Coronary artery (tissue), 2 donors: ENCODE data around the gene SLC38A4.

Experiments
- DNase-seq: peaks from one replicate; pipeline ENCODE4 v3.0.0-alpha.2; 2017; ENCODE audit warnings: low spot score
- H3K27ac ChIP-seq, 2 donors: fragments of 200-600 bp; sonication (generic); one replicate each; pipeline ENCODE4 v1.5.1; 2016 to 2019
- H3K4me3 ChIP-seq: fragments of 200-600 bp; sonication (generic); 2 replicates; pipeline ENCODE4 v1.5.1; 2016; ENCODE audit warnings: mild to moderate bottlenecking, moderate library complexity
- TF ChIP-seq, protein P1 (sequence below): fragments of 200-600 bp; sonication (generic); IDR thresholded peaks from one replicate; pipeline ENCODE4 v1.5.1; 2019; ENCODE audit warnings: antibody characterized with exemption

Gene SLC38A4

DNA sequence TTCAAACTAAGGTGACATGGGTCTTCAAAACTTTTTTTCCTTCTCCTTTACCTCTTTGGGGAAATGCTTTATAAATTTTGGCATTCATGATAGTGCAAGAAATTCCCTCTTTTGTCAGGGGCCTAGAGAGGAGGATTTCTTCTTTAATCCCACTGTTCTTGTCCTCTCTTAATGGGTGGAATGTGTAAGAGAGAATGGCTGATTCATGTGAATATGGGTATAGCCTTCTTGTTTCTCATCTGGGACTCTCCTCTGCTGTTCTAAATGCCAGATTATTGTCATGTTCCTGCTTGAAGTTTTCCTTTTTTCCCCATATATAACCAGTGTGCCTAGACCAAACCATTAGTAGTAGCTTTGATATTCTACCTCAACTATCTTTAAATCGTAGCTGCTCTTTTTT, 46.7 kb downstream of the SLC38A4 start:
- TF ChIP-seq, protein P1, sequence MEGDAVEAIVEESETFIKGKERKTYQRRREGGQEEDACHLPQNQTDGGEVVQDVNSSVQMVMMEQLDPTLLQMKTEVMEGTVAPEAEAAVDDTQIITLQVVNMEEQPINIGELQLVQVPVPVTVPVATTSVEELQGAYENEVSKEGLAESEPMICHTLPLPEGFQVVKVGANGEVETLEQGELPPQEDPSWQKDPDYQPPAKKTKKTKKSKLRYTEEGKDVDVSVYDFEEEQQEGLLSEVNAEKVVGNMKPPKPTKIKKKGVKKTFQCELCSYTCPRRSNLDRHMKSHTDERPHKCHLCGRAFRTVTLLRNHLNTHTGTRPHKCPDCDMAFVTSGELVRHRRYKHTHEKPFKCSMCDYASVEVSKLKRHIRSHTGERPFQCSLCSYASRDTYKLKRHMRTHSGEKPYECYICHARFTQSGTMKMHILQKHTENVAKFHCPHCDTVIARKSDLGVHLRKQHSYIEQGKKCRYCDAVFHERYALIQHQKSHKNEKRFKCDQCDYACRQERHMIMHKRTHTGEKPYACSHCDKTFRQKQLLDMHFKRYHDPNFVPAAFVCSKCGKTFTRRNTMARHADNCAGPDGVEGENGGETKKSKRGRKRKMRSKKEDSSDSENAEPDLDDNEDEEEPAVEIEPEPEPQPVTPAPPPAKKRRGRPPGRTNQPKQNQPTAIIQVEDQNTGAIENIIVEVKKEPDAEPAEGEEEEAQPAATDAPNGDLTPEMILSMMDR: no peak
- Histone ChIP-seq H3K4me3 (no peak overlapping the region), H3K27ac (no peak overlapping the region)
- no peak for DNase-seq

DNA sequence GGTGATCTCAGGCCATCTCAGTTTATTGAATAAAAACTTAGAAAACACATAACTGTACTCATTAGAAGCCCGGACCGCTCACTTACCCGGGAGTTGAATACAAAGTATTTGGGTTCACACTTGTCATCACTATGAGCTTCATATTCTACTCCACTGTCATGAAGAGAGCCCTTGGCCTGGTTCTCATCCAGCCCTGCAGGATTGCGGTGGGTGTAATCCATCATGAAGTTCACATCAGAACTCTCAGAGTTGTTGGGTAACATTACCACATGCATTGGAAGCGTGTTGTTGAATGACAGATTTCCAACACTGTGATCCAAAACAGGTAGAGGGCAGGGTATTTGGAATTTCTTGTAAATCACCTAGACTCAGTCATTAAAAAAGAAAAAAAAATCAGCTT, 47.4 kb downstream of the SLC38A4 start:
- no peak overlapping the region for H3K4me3 ChIP-seq
- no peak for DNase-seq
- H3K27ac ChIP-seq: no peak overlapping the region
- TF ChIP-seq, protein P1: no peak

DNA sequence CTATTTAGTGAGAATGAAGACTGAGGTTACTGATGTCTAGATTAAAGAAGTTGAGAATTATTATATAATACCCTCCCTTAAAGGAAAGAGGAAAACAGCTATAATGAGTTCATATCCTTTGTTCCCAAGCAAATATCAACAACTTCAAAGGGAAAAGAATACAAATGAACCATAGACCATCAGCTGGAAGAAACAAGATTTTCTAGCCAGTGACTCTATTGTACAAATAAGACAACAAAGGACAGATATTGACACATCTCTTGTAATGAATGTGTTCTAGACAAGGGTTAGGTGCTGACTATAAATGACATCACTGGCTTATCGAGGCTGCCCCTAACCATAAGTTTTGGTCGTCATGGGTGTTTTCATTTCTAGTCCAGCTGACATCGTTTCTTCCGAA, 48.2 kb downstream of the SLC38A4 start:
- no peak overlapping the region for H3K4me3 ChIP-seq
- TF ChIP-seq, protein P1: no peak
- no peak overlapping the region for H3K27ac ChIP-seq
- DNase-seq: no peak

DNA sequence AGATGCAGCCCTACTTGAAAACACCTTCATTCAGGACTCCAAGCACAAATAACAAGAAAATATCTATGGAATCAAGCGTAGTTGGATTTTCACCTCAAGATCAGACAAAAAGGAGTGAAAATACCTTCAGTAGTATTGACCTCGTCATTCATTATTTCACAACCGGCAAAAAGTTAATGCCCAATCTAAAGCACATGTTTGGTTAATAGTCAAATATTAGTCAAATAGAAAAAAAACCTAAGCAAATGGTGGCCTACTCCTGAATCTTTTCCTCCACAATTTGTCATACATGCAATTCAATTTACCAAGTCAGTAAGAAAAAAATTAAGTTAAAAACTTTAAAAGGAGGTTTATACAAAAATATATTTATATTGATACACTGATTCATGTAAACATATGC, 50.0 kb downstream of the SLC38A4 start:
- Histone ChIP-seq H3K27ac (no peak overlapping the region), H3K4me3 (no peak overlapping the region)
- TF ChIP-seq, protein P1: no peak
- no peak for DNase-seq

DNA sequence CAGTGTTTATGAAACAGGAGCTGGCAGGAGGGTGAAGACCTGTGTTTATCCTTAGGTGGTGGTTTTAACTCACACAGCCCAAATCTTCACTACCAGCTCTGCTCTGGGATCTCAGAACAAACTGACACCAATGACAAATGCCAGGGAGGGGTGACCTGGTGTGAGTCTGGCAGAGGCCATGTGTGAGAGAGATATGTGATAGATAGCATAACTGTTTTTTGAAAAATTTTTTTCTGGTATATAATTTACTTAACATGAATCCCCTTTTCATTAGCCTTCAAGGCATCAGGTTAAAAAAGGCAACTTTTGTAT, 51.5 kb downstream of the SLC38A4 start:
- DNase-seq: no peak
- TF ChIP-seq, protein P1: no peak
- H3K27ac ChIP-seq: no peak overlapping the region
- no peak overlapping the region for H3K4me3 ChIP-seq

DNA sequence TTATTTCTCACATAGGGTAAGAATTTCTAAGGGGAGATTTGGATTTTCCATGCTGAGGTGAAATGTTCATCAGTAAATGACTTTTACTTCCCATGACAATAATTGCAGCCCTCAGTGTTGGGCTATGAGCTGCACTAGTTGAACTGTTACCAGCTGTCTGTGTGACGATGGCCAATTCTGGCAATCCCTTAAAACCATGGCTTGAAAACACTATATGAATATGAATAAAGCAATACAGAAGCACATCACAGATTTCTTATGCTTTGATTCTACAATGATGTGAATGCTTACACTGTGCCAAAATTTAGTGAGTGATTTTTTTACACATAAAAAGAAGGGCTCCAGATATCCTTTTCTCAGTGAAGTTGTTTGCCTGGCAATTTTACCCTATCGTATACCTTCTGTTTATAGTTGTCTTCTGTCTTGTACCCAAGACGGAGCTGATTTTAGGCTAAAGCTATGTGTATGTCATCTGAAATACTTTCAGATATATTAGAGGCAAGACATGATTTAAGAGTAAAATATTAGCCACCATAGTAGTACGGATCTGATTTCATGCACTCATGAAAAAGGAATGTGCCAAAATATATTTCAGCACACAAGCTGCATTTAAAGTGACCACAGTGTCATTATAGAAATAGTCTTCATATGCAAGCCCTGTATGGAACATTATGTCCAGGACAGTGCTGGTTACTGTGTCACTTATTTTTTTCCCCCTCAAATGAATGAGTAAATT, 52.0 kb downstream of the SLC38A4 start:
- Histone ChIP-seq H3K4me3 (no peak overlapping the region), H3K27ac (no peak overlapping the region)
- DNase-seq: no peak
- TF ChIP-seq, protein P1: no peak

DNA sequence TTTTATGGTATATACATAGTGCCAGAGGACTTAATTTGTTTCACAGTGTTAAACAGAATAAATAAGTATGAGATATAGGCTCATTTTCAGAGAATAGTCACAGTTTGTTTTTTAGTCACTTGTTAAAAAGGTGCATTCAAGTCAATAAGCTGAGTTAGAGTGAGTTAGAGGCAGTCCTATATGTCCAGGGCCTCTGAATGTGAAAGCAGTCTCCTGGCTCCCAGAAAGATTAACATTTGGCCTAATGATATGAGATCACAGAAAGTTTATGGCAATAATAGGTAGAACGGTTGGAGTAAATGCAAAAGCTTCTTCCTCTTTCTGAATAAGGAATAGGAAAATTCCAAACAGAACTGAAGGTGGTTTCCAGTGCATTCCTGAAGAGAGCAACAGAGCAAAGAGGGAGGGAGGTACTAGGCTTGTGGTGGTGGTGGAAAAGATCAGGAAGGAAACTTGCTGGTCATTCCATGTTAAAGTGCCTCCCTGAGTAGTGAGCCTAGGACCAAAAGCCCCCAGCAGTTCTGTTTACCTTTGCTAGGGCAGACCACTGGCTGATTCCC, 54.4 kb downstream of the SLC38A4 start:
- no peak overlapping the region for H3K27ac ChIP-seq
- TF ChIP-seq, protein P1: no peak
- no peak for DNase-seq
- H3K4me3 ChIP-seq: no peak overlapping the region
